Transverse colon (tissue), 4 donors: ENCODE measurements around the gene NAAA. TPM values are rescaled to one million over a fixed set of nuclear protein-coding genes. Genes with fewer than 3 reads are reported as not detected.

Experiments
- DNase-seq: peaks from one replicate; pipeline ENCODE4 v3.0.0-alpha.2; 2019
- H3K27ac ChIP-seq, 4 donors: fragments of 200-600 bp; sonication (generic); 2 replicates each; pipeline ENCODE4 v1.5.1; 2016 to 2018; ENCODE audit warnings: inconsistent platforms in 4 of 4
- H3K27me3 ChIP-seq: fragments of 200-600 bp; sonication (generic); 2 replicates; pipeline ENCODE4 v1.5.1; 2017; ENCODE audit warnings: inconsistent platforms
- H3K36me3 ChIP-seq, 4 donors: fragments of 200-600 bp; sonication (generic); 2 replicates each; pipeline ENCODE4 v1.5.1; 2017 to 2019; ENCODE audit warnings: inconsistent platforms in 4 of 4
- H3K4me1 ChIP-seq, 4 donors: fragments of 200-600 bp; sonication (generic); 2 replicates each; pipeline ENCODE4 v1.5.1; 2017 to 2020; ENCODE audit warnings: inconsistent platforms in 4 of 4
- H3K4me3 ChIP-seq, 4 donors: fragments of 200-600 bp; sonication (generic); 1 replicate in 1 of 4; 2 replicates in 3 of 4; pipeline versions ENCODE4 v1.5.1 to v1.6.1; 2017 to 2019; ENCODE audit warnings: inconsistent platforms in 4 of 4
- H3K9me3 ChIP-seq, 2 donors: fragments of 200-600 bp; sonication (generic); 2 replicates each; pipeline ENCODE4 v1.5.1; 2017 to 2019; ENCODE audit warnings: inconsistent platforms in 2 of 2
- CTCF ChIP-seq, 5 experiments: fragments of 200-600 bp in 3 of 5; fragments of 450-650 bp in 2 of 5; sonication (generic) in 3 of 5; IDR thresholded peaks; 1 replicate in 2 of 5; 2 replicates in 3 of 5; pipeline ENCODE4 v1.5.1; 2016 to 2017; ENCODE audit warnings: antibody characterized with exemption in 5 of 5, inconsistent platforms in 3 of 5, mild to moderate bottlenecking in 2 of 5, moderate library complexity in 1 of 5
- EP300 ChIP-seq: sonication (generic); formaldehyde crosslinking; IDR thresholded peaks from one replicate; pipeline ENCODE4 v1.6.1; 2017; ENCODE audit warnings: antibody characterized with exemption, low read depth
- POLR2A ChIP-seq: fragments of 450-650 bp; IDR thresholded peaks from one replicate; pipeline ENCODE4 v1.6.1; 2016; ENCODE audit warnings: antibody characterized with exemption, mild to moderate bottlenecking, moderate library complexity
- POLR2AphosphoS5 ChIP-seq, 3 donors: sonication (generic); formaldehyde crosslinking; IDR thresholded peaks; one replicate each; pipeline ENCODE4 v1.6.1; 2016; ENCODE audit warnings: antibody characterized with exemption in 3 of 3
- WGBS, 2 donors: methylation state at CpG; one replicate each; pipeline ENCODE4 v1.1.5; 2018; ENCODE audit warnings: low coverage in 1 of 2; 5-methylcytosine and 5-hydroxymethylcytosine counted together
- in situ Hi-C, 4 donors: fragments of 200-750 bp; cut with MboI; loops; one replicate each; pipeline versions ENCODE4 v1.15.0 to v1.15.1; 2017; ENCODE audit warnings: low sequenced_read_pairs in 3 of 4, low pct_ligation_motif_present in 1 of 4, low pct_unique_long_range_greater_than_20kb in 1 of 4
- intact Hi-C: fragments of 100-400 bp; cut with DNase I; formaldehyde crosslinking; loops from one replicate; pipeline ENCODE4 v1.15.1; 2023; ENCODE audit warnings: low total_unique reads
- total RNA-seq, 4 donors: library from RNA; depleted of rRNA; stranded (reverse); fragments of >200 nt; gene quantifications; one replicate each; pipeline ENCODE4 v1.1.0, GENCODE V29; 2016

Gene NAAA
- 100 to 1,000 TPM; 219 to 603 (median 461) TPM for total RNA-seq

- Histone ChIP-seq H3K9me3 (no peaks in the 10 kb centered on the region), H3K4me1 (peaks cover 5 to 17% (median 9%) of the 10 kb centered on the region in 4 donors), H3K27ac (peak within 1 kb of the TSS; percentile 85 to 92 (median 90)), H3K4me3 (peak within 1 kb of the TSS; percentile 59 to 88 (median 71)), H3K27me3 (no peaks in the 10 kb centered on the region), H3K36me3 (peaks cover 0 to 9% (median 0%) of the 10 kb centered on the region in 4 donors)
- DNase-seq: peak; percentile 93
- in situ Hi-C loops (no loop called here), intact Hi-C loops (no loop called here)
- 1% methylated on average over 14 of the region's 66 CpGs; no CpG with 5 or more reads in 1 of the 2 donors for WGBS, 2 donors
- peak; percentile 58 to 86 (median 68) for TF ChIP-seq POLR2AphosphoS5 (IDR thresholded peaks at IDR 0.05)
- peak in 3 of 5 experiments; percentile 44 to 58 (median 52) for TF ChIP-seq CTCF (IDR thresholded peaks at IDR 0.05)
- peak; percentile 58 for TF ChIP-seq POLR2A
- no peak for TF ChIP-seq EP300
Observed at GRCh38 chr4:75940692-75941253, at the start of gene NAAA. NAAA (minus strand) TSS chr4:75941013; CDS start chr4:75940949, 64 bp downstream.

GRCh38 chr4:75989846-75990528 lies 49.2 kb upstream of the NAAA start:
- H3K27ac ChIP-seq: peak overlapping the region; percentile 68 to 77 (median 77)
- DNase-seq: no peak
- in situ Hi-C loops (loop anchor here in 1 of 4 donors (5.0 kb wide), 1 partner anchor 77 kb away; no protein-coding TSS in a partner anchor), intact Hi-C loops (no loop called here)
- TF ChIP-seq CTCF (IDR thresholded peaks at IDR 0.05) (no peak), EP300 (no peak), POLR2A (no peak), POLR2AphosphoS5 (IDR thresholded peaks at IDR 0.05) (no peak)
- no peaks in the 10 kb centered on the region for H3K9me3 ChIP-seq
- H3K36me3 ChIP-seq: no peaks in the 10 kb centered on the region
- H3K4me3 ChIP-seq: peak overlapping the region; percentile 59 to 93 (median 66)
- H3K4me1 ChIP-seq: peaks cover 12 to 19% (median 16%) of the 10 kb centered on the region in 4 donors
- 0% methylated on average over 1 to 20 of the region's 20 CpGs for WGBS, 2 donors
- no peaks in the 10 kb centered on the region for H3K27me3 ChIP-seq

GRCh38 chr4:75985116-75985515 lies 44.3 kb upstream of the NAAA start:
- intact Hi-C loops (no loop called here), in situ Hi-C loops (no loop called here)

More at GRCh38 chr4:75985116-75985515, 44.3 kb upstream of the NAAA start:
- TF ChIP-seq POLR2AphosphoS5 (IDR thresholded peaks at IDR 0.05): no peak
- no peak for TF ChIP-seq POLR2A
- no peak for TF ChIP-seq CTCF (IDR thresholded peaks at IDR 0.05)
- no peak for TF ChIP-seq EP300
- WGBS, 2 donors: 69 to 75% methylated on average over 3 of the region's 3 CpGs
- H3K4me1 ChIP-seq: peaks cover 12 to 16% (median 14%) of the 10 kb centered on the region in 4 donors
- DNase-seq: no peak
- H3K27ac ChIP-seq: no peak overlapping the region
- no peak overlapping the region for H3K4me3 ChIP-seq
- H3K9me3 ChIP-seq: no peaks in the 10 kb centered on the region
- no peaks in the 10 kb centered on the region for H3K27me3 ChIP-seq
- H3K36me3 ChIP-seq: peaks cover 0 to 17% (median 0%) of the 10 kb centered on the region in 4 donors
